HepG2 (cell line): ENCODE measurements around the gene LIME1.

Experiments
- HNRNPUL1 ChIP-seq: fragments of 200-400 bp; formaldehyde crosslinking; IDR thresholded peaks from 2 replicates; pipeline ENCODE4 v1.6.1; 2017; ENCODE audit warnings: low read depth, mild to moderate bottlenecking, low read length, moderate library complexity
- NR2F2 ChIP-seq: IDR thresholded peaks from 2 replicates; pipeline ENCODE4 v1.6.1; 2012; ENCODE audit warnings: low read depth, inconsistent platforms, borderline replicate concordance
- PHF5A ChIP-seq: IDR thresholded peaks from one replicate; pipeline ENCODE4 v1.6.1; 2018; ENCODE audit warnings: low read depth, missing genetic modification reagents; ENCODE audit not compliant: unreplicated experiment
- TF ChIP-seq, protein P1 (sequence below): sonication (generic); formaldehyde crosslinking; IDR thresholded peaks from 2 replicates; pipeline ENCODE4 v1.5.0; 2020; ENCODE audit warnings: mild to moderate bottlenecking, missing genetic modification reagents, moderate library complexity
- TF ChIP-seq, protein P2 (sequence below): sonication (generic); formaldehyde crosslinking; IDR thresholded peaks from 2 replicates; pipeline ENCODE4 v1.9.0; 2021; ENCODE audit warnings: missing genetic modification reagents, borderline replicate concordance

DNA sequence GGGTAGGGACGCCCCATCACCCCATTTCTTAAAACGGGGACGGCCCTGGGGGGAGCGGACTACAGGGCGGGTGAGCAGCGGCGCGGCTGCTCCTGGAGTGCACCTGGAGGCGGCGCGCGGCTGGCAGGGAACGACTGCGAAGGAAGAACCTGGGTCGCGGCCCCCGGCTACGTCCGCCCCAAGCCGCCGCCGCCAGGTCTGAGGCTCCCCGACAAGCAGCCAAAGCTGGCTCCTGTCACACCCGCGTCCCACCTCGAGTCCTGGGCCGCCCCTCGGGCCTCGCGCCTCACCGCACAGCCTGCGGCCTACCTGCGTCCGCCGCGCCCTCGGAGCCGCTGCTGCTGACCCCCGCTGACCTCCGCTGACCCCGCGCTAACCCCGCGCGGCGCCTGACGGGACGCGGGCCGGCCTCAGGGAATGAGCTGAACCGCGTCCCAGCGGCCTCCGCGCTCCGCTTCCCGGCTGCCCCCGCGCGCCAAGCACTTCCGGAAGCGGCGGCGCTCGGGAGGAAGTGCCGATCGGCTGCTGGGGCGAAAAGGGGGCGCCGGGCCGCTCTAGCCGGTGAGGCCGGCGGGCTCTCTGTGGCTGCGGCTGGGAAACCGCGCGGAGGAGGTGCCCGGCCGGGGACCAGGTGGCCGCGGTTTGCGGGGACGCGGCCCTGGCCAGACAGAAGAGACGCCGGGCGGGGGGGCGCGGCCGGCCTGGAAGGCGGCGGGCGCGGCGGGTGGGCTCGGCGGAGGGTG is 28.7 kb upstream of the LIME1 start, which contains the start of the genes ARFRP1 and ZGPAT:
- peak; percentile 93 for TF ChIP-seq NR2F2
- no peak; the same call in 1 of the 2 replicates for TF ChIP-seq HNRNPUL1
- TF ChIP-seq, protein P1, sequence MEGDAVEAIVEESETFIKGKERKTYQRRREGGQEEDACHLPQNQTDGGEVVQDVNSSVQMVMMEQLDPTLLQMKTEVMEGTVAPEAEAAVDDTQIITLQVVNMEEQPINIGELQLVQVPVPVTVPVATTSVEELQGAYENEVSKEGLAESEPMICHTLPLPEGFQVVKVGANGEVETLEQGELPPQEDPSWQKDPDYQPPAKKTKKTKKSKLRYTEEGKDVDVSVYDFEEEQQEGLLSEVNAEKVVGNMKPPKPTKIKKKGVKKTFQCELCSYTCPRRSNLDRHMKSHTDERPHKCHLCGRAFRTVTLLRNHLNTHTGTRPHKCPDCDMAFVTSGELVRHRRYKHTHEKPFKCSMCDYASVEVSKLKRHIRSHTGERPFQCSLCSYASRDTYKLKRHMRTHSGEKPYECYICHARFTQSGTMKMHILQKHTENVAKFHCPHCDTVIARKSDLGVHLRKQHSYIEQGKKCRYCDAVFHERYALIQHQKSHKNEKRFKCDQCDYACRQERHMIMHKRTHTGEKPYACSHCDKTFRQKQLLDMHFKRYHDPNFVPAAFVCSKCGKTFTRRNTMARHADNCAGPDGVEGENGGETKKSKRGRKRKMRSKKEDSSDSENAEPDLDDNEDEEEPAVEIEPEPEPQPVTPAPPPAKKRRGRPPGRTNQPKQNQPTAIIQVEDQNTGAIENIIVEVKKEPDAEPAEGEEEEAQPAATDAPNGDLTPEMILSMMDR = no peak; the same call in 1 of the 2 replicates
- peak; percentile 59 for TF ChIP-seq PHF5A
- TF ChIP-seq, protein P2, sequence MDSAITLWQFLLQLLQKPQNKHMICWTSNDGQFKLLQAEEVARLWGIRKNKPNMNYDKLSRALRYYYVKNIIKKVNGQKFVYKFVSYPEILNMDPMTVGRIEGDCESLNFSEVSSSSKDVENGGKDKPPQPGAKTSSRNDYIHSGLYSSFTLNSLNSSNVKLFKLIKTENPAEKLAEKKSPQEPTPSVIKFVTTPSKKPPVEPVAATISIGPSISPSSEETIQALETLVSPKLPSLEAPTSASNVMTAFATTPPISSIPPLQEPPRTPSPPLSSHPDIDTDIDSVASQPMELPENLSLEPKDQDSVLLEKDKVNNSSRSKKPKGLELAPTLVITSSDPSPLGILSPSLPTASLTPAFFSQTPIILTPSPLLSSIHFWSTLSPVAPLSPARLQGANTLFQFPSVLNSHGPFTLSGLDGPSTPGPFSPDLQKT (CRISPR knock-in tag) = peak; percentile 67; the same call in 1 of the 2 replicates
